K562 (cell line): Measurements from ENCODE around the gene PRRT1. TPM values are rescaled to one million over a fixed set of nuclear protein-coding genes. Genes with fewer than 3 reads are reported as not detected.

Source experiments
- BRD4 ChIP-seq: fragments of 200-600 bp; sonication (generic); IDR thresholded peaks from 2 replicates; pipeline ENCODE4 v1.6.1; 2017; ENCODE audit warnings: inconsistent platforms
- EGR1 ChIP-seq: fragments of 450-650 bp; conservative IDR thresholded peaks from 2 replicates; pipeline ENCODE4 v1.6.1; 2017; ENCODE audit warnings: mild to moderate bottlenecking
- FUS ChIP-seq: fragments of 200-400 bp; formaldehyde crosslinking; optimal IDR thresholded peaks from 2 replicates; pipeline ENCODE3; 2017; ENCODE audit warnings: low read depth, low read length
- HBP1 ChIP-seq: fragments of 450-650 bp; formaldehyde crosslinking; IDR thresholded peaks from 2 replicates; pipeline ENCODE4 v1.4.0; 2022; ENCODE audit warnings: missing genetic modification characterization
- KLF13 ChIP-seq: fragments of 450-650 bp; IDR thresholded peaks from 2 replicates; pipeline ENCODE4 v1.6.1; 2016; ENCODE audit warnings: missing genetic modification characterization, low read depth, mild to moderate bottlenecking, missing compliant biosample characterization, moderate library complexity, borderline replicate concordance
- MLX ChIP-seq, 2 experiments: fragments of 450-650 bp in 1 of 2; sonication (generic) in 1 of 2; formaldehyde crosslinking; conservative IDR thresholded peaks; 2 replicates each; pipeline versions ENCODE4 v1.4.0 to v1.8.1; 2020 to 2022; ENCODE audit warnings: mild to moderate bottlenecking in 1 of 2, missing genetic modification reagents in 1 of 2
- NR4A1 ChIP-seq, 2 experiments: fragments of 250-450 bp in 1 of 2; fragments of 450-650 bp in 1 of 2; sonication (Bioruptor Pico) in 1 of 2; IDR thresholded peaks; 2 replicates each; pipeline versions ENCODE4 v1.4.0 to v1.6.1; 2016 to 2020; ENCODE audit warnings: mild to moderate bottlenecking in 2 of 2, missing compliant biosample characterization in 1 of 2, missing genetic modification characterization in 1 of 2, moderate library complexity in 1 of 2
- SMARCB1 ChIP-seq: IDR thresholded peaks from 2 replicates; pipeline ENCODE4 v1.6.1; 2011; ENCODE audit warnings: improper control_type of control experiment, low read depth; ENCODE audit not compliant: insufficient read length
- ZNF639 ChIP-seq, 2 experiments: fragments of 200-800 bp in 1 of 2; sonication (Bioruptor generic) in 1 of 2; sonication (generic) in 1 of 2; formaldehyde crosslinking in 1 of 2; IDR thresholded peaks in 1 of 2; conservative IDR thresholded peaks in 1 of 2; 2 replicates each; pipeline versions ENCODE4 v1.5.0 to v1.6.1; 2016 to 2020; ENCODE audit warnings: missing compliant biosample characterization in 1 of 2, missing genetic modification characterization in 1 of 2, missing genetic modification reagents in 1 of 2
- polyA plus RNA-seq, 8 experiments: library from polyadenylated mRNA; depleted of rRNA in 4 of 8; stranded (reverse) in 5 of 8; unstranded in 3 of 8; fragments of >200 nt; fragmentation: Nextera tagmentation in 2 of 8; fragmentation: Illumina TruSeq in 1 of 8; extraction: Ambion mirVana in 2 of 8; extraction: Trizol in 1 of 8; gene quantifications; 2 replicates each; pipeline versions ENCODE4 v1.2.1 to v1.2.3, GENCODE V29; 2011 to 2014; ENCODE audit warnings: inconsistent platforms in 1 of 8, missing spikeins in 1 of 8
- total RNA-seq, 7 experiments: library from RNA; depleted of rRNA in 6 of 7; stranded (reverse); fragments of >200 nt in 6 of 7; fragmentation: Illumina TruSeq in 2 of 7; extraction: Trizol in 2 of 7; gene quantifications; 2 replicates each; pipeline versions ENCODE4 v1.2.1 to v1.2.3, GENCODE V29; 2011 to 2021; ENCODE audit warnings: low replicate concordance in 1 of 7
- TF ChIP-seq, protein P1 (sequence below): fragments of 200-600 bp; sonication (generic); IDR thresholded peaks from one replicate; pipeline ENCODE4 v1.6.1; 2012; ENCODE audit warnings: mild to moderate bottlenecking, low read depth, low read length, inconsistent platforms

Gene PRRT1
- total and polyA plus RNA-seq, 9 of the 15 experiments (the other 6 are each of a cell fraction or from before 2014, with no cell fraction given): 0.14 to 3.5 (median 0.41) TPM

GRCh38 chr6:32131439-32131948 lies 20.2 kb downstream of the PRRT1 start (continued):
- TF ChIP-seq HBP1 (CRISPR knock-in tag) (peak; percentile 74; the same call in 1 of the 2 replicates), BRD4 (no peak), ZNF639 (CRISPR knock-in tag; conservative IDR thresholded peaks at IDR 0.05 in 1 of 2, IDR thresholded peaks at IDR 0.05 in 1 of 2) (peak in 1 of 2 experiments; percentile 77; a peak in 2 of 4 replicates), SMARCB1 (peak; percentile 78), NR4A1 (CRISPR knock-in tag; IDR thresholded peaks at IDR 0.05) (0 out of 2 replicates have a peak, but pooled peaks have one; percentile 82), NR4A1 (tag; IDR thresholded peaks at IDR 0.05) (peak; percentile 83; the same call in 1 of the 2 replicates), EGR1 (peak; percentile 96), MLX (CRISPR knock-in tag; conservative IDR thresholded peaks at IDR 0.05) (no peak), KLF13 (no peak), FUS (no peak)
- TF ChIP-seq, protein P1, sequence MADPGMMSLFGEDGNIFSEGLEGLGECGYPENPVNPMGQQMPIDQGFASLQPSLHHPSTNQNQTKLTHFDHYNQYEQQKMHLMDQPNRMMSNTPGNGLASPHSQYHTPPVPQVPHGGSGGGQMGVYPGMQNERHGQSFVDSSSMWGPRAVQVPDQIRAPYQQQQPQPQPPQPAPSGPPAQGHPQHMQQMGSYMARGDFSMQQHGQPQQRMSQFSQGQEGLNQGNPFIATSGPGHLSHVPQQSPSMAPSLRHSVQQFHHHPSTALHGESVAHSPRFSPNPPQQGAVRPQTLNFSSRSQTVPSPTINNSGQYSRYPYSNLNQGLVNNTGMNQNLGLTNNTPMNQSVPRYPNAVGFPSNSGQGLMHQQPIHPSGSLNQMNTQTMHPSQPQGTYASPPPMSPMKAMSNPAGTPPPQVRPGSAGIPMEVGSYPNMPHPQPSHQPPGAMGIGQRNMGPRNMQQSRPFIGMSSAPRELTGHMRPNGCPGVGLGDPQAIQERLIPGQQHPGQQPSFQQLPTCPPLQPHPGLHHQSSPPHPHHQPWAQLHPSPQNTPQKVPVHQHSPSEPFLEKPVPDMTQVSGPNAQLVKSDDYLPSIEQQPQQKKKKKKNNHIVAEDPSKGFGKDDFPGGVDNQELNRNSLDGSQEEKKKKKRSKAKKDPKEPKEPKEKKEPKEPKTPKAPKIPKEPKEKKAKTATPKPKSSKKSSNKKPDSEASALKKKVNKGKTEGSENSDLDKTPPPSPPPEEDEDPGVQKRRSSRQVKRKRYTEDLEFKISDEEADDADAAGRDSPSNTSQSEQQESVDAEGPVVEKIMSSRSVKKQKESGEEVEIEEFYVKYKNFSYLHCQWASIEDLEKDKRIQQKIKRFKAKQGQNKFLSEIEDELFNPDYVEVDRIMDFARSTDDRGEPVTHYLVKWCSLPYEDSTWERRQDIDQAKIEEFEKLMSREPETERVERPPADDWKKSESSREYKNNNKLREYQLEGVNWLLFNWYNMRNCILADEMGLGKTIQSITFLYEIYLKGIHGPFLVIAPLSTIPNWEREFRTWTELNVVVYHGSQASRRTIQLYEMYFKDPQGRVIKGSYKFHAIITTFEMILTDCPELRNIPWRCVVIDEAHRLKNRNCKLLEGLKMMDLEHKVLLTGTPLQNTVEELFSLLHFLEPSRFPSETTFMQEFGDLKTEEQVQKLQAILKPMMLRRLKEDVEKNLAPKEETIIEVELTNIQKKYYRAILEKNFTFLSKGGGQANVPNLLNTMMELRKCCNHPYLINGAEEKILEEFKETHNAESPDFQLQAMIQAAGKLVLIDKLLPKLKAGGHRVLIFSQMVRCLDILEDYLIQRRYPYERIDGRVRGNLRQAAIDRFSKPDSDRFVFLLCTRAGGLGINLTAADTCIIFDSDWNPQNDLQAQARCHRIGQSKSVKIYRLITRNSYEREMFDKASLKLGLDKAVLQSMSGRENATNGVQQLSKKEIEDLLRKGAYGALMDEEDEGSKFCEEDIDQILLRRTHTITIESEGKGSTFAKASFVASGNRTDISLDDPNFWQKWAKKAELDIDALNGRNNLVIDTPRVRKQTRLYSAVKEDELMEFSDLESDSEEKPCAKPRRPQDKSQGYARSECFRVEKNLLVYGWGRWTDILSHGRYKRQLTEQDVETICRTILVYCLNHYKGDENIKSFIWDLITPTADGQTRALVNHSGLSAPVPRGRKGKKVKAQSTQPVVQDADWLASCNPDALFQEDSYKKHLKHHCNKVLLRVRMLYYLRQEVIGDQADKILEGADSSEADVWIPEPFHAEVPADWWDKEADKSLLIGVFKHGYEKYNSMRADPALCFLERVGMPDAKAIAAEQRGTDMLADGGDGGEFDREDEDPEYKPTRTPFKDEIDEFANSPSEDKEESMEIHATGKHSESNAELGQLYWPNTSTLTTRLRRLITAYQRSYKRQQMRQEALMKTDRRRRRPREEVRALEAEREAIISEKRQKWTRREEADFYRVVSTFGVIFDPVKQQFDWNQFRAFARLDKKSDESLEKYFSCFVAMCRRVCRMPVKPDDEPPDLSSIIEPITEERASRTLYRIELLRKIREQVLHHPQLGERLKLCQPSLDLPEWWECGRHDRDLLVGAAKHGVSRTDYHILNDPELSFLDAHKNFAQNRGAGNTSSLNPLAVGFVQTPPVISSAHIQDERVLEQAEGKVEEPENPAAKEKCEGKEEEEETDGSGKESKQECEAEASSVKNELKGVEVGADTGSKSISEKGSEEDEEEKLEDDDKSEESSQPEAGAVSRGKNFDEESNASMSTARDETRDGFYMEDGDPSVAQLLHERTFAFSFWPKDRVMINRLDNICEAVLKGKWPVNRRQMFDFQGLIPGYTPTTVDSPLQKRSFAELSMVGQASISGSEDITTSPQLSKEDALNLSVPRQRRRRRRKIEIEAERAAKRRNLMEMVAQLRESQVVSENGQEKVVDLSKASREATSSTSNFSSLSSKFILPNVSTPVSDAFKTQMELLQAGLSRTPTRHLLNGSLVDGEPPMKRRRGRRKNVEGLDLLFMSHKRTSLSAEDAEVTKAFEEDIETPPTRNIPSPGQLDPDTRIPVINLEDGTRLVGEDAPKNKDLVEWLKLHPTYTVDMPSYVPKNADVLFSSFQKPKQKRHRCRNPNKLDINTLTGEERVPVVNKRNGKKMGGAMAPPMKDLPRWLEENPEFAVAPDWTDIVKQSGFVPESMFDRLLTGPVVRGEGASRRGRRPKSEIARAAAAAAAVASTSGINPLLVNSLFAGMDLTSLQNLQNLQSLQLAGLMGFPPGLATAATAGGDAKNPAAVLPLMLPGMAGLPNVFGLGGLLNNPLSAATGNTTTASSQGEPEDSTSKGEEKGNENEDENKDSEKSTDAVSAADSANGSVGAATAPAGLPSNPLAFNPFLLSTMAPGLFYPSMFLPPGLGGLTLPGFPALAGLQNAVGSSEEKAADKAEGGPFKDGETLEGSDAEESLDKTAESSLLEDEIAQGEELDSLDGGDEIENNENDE: no peak
